Left cardiac atrium (tissue), 4 donors: Measurements from ENCODE around the gene C1R. TPM values are rescaled to one million over a fixed set of nuclear protein-coding genes. Genes with fewer than 3 reads are reported as not detected.

Source experiments
- ATAC-seq, 2 donors: fragments of 200-7000 bp; cut with Tn5 transposase; one replicate each; pipeline ENCODE4 v1.9.1; 2020; ENCODE audit warnings: mild to moderate bottlenecking in 2 of 2, moderate library complexity in 2 of 2
- DNase-seq: peaks from one replicate; pipeline ENCODE4 v3.0.0-alpha.2; 2020
- intact Hi-C, 2 donors: fragments of 100-400 bp; cut with DNase I; formaldehyde crosslinking; loops; one replicate each; pipeline versions ENCODE4 v1.14.1 to v1.15.1; 2022 to 2023
- long read RNA-seq: library from polyadenylated mRNA; unstranded; transcript quantifications from one replicate; pipeline ENCODE4 v2.0.0, GENCODE V29; 2021
- total RNA-seq, 2 donors: library from RNA; stranded (reverse); fragmentation: NEBNext Ultra II Directional; extraction: Animal tissue kit (Norgen Biotek cat#: 25700); gene quantifications; one replicate each; pipeline ENCODE4 v1.2.1, GENCODE V29; 2021
- donor health status: DM: no; HTN: yes; CAD: no.
- donor health status: DM: no; HTN: yes; CAD: no; lungs with severe emphysema.
- donor health status: DM: yes; HTN: yes; CAD: no.
- donor health status: Dilated cardiomyopathy.

C1R gene
- total RNA-seq = 100 to 1,000 TPM; 331 to 488 TPM
- long read RNA-seq, transcript C1R-215 (11 exons, 2,508 nt) = major isoform, 210 of 291 reads
- long read RNA-seq, partial matches to known transcripts = 72 of 291 reads
- long read RNA-seq, other reads (novel, unspliced or antisense) = 6 of 291 reads

DNA sequence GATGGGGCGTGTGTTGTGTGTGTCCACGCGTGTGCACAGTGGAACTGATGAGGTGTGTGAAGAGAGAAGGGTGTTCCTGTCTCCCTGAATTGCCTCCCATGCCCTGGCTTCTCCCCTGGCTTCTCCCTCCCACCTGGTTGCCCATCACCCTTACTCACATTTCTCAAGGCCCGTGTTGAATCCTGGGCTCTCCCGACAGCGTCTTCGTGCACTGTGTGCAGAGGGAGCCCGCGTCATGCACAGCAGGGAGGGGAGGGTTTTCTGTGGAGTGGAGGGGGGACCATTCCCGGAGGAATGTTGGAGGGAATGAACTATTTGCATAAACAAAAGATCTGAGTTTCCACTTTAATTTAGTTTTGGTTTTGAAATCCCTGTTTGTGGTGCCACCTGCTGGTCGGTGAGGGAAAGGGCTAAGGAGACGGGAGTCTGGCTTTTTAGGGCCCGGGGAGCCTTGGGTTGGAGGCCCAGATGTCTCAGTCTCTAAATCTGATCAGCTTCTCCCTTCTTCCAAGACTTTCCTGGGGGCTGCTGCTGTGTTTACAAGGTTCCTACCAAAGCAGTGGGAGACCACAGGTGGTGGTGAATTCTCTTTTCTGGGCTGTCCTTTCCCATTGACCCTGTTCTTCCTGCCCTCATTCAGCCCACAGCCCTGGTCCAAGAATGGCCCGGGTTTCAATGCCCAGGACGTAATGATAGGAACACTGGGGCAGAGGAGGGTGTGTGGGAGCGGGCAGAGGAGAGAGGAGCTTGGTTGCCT is at the start of gene C1R:
Gene C1R, minus strand, starts transcription at position 217 of the 757 bp plus-strand sequence. Its CDS starts 57 bp downstream, at position 160.
- ATAC-seq (peak; percentile 88 to 89), DNase-seq (peak; percentile 83)
- intact Hi-C loops = no loop called here

DNA sequence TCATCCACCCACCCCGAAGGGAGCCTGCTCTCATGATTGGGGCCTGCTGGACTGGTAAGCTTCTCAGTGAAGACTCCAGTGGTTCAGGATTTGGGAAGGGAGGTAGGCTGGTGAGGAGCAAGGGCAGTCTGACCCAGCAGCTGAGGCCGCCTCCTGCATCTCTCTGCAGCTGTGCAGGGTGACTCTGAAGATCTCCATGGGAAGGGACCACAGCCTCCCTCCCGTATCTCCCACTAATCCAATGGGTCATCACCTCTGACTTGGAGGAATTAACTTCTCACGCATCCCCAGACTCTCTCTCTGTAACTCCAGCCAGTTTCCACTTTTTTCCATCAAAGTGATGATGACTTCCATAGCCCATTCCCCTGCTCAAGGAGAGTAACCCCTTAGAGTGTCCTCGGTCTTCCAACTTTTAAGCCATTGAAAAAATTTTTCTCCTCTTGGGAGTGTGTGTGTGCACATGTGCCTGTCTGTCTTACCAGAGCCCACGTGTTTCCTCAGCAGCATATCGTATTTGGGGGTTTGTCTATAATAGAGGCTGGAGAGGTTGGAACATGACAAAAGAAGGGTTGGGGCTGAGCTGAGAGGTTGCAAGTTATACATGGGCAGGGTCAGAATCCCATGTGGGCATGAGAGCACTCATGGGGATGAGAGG is 49.2 kb upstream of the C1R start:
- ATAC-seq = no peak
- intact Hi-C loops = no loop called here
- DNase-seq = no peak

DNA sequence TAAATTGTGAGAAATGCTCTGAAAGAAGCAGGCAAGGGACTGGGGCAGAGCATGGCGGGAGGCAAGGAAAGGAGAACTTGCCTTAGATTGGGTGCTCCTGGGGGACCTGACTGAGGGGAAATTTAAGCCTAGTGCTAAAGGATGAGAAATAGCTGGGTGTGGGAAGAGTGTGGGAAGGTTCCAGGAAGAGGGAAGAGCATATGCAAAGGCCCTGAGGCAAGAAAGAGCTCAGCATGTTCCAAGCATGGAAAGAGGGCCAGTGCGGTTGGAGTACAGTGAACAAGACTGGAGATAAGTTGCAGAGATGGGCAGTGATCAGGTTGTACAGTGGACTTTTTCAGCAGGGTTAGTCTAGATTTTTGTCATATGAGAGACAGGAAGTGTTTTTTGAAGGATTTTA is 47.0 kb upstream of the C1R start:
- DNase-seq (no peak), ATAC-seq (no peak)
- intact Hi-C loops = no loop called here

DNA sequence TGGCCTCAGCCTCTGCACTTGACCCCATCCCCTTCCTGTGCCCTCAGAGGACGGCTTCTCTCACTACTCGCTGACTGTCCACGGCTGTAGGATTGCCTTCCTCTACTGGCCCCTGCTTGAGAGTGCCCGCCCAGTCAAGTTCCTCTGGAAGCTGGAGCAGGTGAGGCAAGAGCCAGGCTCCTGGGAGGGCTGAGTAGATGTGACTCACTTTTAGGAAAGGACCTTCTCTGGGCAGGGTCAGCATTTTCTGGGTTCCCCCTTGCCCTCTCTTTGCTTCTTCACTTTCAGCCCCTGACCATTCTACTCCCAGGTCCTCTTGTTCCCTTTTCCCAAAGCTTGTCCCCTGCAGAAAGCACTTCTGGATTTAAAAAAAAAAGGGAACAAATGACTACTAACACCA is 45.7 kb upstream of the C1R start:
- no peak for DNase-seq
- intact Hi-C loops = no loop called here
- no peak for ATAC-seq

DNA sequence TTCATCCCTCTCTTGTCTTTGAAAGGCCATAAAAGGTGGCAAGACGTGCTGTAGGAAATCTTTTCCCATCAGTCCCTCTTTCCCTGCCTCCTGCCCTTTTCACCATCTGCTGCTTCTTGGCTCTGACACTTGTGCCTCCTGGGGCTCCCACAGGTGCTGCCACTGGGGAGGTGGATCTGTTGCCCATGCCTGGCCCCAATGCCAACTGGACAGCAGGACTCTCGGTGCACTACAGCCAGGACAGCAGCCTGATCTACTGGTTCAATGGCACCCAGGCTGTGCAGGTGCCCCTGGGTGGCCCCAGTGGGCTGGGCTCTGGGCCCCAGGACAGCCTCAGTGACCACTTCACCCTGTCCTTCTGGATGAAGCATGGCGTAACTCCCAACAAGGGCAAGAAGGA is 44.4 kb upstream of the C1R start:
- no peak for DNase-seq
- no peak for ATAC-seq
- intact Hi-C loops = no loop called here

DNA sequence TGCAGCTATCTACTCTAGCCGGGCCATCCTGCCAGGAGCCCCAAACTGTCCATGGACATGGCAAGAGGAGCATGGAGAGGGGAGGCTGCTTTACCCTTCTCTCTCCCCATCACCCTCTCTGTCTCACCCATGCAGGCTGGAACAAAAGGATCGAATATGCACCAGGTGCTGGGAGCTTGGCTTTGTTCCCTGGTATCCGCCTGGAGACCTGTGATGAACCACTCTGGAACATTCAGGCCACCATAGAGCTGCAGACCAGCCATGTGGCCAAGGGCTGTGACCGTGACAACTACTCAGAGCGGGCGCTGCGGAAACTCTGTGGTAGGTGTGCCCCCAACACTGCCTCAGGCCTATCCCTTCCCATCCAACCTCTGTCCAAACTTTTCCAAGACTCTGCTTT is 43.8 kb upstream of the C1R start:
- ATAC-seq = no peak
- DNase-seq = no peak
- intact Hi-C loops = no loop called here

DNA sequence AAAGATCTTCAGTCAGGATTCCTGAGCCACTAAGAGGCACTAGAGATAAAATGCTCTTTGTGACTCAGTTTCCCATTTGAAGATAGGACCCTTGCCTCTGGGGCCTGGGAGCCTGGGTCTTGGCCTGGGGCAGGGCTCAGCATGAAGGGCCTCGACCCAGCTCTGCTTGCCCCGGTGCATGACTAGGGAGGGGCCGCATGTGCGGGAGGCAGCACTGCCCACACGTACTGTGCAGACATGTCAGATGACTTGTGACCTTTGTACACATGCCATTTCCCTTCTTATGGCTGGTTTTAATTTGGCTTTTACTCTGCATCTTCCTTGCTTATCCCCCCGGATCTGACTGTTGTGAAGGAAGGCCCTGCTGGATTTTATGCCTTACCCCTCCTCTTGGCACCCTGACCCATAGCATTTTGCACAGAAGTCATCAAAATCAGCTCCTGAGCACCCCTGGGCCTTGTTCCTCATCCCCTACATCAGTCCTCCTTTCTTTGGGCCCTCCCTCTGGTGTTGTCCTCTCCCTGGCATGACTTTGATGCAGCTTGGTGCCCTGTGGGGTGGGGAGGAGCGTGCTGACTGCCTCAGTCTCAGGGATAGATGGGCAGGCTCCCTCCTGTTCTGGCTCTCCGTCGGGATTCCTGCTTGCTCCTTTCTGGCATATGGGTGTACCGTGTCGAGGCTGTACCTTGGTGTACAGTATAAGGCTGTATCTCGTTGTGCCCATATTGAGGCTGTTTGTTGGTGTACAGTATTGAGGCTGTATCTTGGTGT is 42.3 kb upstream of the C1R start:
- DNase-seq = no peak
- ATAC-seq = no peak
- intact Hi-C loops = no loop called here

DNA sequence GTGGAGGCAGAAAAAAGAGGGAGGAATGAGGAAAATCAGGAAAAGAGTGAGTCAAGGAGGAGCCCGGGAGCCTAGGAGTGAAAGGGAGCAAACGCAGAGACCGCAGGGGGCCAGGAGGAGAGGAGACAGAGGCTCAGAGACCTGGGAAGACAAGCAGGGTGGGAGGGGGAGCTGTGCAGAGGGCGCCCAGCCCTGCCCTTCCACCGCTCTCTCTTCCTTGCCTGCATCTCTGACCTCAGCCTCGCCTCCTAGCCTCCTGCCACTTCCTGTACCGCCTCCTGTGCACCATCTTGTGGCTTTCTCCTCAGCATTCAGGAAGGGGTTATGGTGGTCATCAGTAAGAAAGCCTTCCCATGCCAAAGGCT is 39.2 kb upstream of the C1R start:
- intact Hi-C loops = no loop called here

DNA sequence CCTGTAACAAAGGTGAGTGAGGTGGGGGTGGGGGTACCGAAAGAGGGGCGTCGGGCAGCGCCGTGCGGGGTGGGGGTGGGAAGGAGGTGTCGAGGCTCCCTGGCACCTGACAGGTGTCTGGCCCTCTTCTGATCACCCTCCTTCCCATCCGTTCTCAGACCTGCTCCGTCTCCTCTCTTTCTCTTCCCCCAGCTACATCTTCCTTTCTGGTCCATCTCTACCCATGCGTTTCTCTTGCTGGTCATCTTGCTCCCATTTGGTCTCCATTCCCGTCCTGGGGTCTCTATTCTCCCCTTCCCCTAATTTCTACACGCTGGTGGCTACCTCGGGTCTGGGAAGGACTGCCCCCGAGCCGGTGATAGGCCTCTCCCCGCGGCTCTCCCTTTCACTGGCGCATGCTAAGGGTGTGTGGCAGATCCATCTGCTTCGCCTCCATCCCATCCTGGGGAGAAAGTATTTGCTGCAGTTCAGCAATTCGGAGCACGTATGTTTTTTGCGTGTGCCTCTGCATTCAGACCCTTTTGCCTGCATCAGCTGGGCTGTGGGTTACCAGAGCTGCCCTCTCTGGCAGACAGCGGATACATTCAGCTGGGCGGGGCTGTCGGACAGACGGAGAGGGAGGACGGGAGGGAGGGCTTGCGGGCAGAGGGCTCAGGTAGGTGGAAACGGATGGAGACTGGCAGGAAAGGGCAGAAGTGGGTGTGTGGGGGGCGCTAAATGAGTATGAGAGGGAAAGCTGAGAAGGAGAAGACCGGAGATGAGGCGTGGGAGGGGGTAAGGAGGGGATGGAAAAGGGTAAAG is 38.7 kb upstream of the C1R start:
- intact Hi-C loops = no loop called here
- peak; percentile 67 for DNase-seq

More for the DNA sequence above, 39.2 kb upstream of the C1R start:
- DNase-seq (no peak), ATAC-seq (no peak)

DNA sequence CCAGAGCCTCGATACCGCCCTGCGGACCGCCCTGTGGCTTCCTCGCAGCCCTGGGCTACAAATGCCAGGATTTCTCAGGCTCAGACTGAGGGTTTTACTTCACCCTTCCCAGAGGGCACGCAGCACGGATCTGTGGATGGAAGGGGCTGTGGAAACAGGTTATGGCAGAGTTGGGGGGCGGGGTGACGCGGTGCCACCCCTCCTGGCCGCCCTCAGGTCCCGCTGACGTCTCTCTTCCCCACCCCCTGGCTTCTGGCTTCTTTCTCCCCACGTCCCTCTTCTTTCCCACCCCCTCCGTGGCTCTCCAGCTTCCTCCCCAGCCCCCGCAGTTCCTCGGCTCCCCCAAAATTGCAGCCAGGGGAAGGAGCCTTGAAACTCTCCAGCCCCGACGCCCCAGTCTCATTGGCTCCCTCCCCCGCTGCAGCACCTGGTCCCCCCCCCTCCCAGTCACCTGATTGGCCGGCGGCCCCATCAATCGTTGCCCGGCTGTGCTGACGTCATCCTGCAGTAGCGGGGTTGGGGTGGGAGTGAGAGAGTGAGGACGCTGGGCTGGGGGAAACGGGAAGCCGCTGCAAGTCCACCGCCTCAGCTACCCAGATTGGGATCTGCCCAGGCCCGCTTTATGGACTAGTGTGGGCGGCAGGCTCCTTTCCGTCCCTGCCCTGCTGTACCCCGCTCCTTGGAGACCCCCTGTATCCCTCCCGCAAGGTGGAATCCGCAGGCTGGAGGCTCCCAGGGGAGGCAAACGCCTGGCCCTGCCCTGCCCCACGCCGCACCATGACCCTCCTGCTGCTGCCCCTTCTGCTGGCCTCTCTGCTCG is 37.8 kb upstream of the C1R start, which contains the start of gene CLSTN3:
Gene CLSTN3, plus strand, starts transcription at position 500 of the 820 bp plus-strand sequence. Its CDS starts 278 bp downstream, at position 778.
- peak; percentile 88 for DNase-seq
- intact Hi-C loops = no loop called here

More for the DNA sequence above, 38.7 kb upstream of the C1R start:
- ATAC-seq = peak; percentile 44 to 74

DNA sequence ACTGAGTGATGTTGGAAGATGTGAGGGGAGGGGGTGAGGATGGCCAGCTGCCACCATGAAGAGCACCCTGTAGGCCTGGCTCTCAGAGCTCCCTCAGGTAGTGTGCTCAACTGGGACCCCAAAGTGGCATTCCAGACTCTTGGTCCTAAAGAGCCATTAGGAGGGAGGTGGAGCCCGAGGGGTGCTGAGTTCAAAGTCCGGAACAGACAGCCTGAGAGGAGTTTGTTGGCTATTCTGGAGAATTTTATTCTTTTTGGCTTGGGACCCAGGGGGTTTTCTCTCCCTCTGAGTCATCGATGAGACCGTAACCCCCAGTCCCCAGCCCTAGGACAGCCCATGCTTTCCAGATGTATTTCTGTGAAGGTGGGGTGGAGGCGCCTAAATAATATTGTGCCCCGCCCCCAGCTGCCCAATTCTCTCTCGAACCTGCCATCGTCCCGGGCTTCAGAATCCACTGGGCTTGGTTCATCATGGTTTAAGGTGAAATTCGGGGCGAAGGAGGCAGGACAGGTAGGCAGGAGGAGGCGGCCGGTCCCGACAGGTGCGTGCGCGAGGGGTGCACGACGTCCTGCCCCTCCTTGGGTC is 37.1 kb upstream of the C1R start:
- intact Hi-C loops = no loop called here
- ATAC-seq = peak in 1 of 2 donors; percentile 1
- no peak for DNase-seq

More for the DNA sequence above, 37.8 kb upstream of the C1R start, which contains the start of gene CLSTN3:
- ATAC-seq = peak; percentile 86 to 92

DNA sequence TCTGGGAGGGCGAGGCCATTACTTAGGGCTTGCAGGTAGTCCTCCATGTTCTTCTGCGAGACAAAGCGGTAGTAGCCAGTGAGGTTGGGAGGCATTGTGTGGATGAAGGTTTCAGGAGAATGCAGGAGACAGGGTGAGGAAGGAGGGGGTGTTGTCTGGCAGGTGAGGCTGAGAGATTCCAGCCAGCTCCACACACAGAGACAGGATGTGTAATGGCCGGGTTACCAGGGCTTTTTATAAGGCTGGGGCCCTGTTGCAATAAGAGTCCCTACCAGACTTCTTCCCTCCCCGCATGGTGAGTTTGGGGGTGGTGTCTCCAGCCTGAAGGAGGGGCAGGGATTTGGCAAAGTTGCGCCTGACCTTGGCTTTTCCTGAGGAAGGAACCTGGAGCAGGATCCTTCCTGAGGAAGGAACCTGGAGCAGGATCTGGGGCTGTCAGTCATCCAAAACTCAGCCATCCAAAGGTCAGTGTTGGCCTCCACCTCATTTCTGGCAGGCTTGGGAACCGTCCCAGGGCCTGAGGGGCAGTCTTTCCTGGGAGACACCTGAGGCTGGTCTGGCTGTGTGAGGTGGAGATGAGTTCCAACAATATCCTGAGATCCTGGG is 36.5 kb upstream of the C1R start, which contains the start of gene RBP5:
Gene RBP5, minus strand, starts transcription at position 209 of the 606 bp plus-strand sequence. Its CDS starts 114 bp downstream, at position 95.
- DNase-seq (no peak), ATAC-seq (no peak)
- intact Hi-C loops = no loop called here

DNA sequence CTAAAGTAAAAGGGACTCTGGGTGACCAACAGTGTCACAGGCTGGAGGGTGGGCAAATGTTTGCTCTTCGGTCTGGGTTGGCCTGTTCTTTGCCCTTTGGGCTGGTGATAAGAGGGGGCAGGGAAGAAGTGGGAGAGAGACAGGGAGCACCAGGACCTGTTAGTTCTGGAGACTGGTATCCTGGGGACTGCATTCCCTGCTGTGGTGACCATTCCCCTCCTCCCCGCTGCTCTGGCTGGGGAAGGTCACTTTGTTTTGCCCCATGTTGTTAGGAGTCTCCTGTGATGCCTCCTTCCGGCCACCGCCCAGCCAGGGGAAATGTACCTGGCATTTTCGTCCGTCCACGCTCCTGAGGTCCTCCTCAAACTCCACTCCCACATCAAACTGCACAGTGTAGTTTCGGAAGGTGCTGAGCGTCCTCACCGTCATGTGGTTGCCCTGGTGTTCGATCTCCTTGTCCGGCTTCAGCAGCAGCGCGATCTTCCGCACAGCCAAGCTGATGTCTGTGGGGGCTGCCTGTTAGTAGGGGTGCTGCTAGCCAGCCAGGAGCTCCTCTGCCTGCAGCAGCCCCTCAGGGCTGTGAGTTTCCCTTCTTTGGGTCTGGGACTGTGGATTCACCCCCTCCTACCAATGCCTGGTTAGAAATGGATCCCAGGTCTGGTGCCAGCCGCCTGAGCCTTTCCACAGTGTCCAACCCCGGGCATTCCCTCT is 35.8 kb upstream of the C1R start:
- ATAC-seq (no peak), DNase-seq (no peak)
- intact Hi-C loops = no loop called here

DNA sequence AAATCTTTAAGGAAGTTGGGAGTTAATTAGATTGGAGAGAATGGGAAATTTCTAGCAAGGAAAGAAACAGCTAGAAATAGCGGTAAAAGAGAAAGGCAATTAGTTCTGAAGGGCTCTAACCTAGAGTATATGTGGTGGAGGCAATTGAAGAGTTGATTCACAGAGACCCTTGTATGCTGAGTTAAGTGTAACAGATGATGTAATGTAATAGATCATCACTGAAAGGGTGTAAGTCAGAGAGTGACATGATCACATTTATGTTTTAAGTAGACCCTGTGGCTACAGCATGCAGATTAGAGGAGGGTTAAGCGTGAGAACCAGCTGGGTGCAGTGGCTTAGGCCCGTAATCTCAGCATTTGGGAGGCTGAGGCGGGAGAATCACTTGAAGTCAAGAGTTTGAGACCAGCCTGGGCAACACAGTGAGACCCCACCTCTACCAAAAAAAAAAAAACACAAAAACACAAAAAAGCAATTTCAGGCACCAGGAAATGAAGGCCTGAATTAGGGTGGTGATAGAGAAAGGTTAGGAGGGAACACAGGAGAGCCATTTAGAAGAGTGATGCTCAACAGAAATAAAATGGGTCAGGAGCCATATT is 33.5 kb upstream of the C1R start:
- DNase-seq (no peak), ATAC-seq (no peak)
- intact Hi-C loops = no loop called here

DNA sequence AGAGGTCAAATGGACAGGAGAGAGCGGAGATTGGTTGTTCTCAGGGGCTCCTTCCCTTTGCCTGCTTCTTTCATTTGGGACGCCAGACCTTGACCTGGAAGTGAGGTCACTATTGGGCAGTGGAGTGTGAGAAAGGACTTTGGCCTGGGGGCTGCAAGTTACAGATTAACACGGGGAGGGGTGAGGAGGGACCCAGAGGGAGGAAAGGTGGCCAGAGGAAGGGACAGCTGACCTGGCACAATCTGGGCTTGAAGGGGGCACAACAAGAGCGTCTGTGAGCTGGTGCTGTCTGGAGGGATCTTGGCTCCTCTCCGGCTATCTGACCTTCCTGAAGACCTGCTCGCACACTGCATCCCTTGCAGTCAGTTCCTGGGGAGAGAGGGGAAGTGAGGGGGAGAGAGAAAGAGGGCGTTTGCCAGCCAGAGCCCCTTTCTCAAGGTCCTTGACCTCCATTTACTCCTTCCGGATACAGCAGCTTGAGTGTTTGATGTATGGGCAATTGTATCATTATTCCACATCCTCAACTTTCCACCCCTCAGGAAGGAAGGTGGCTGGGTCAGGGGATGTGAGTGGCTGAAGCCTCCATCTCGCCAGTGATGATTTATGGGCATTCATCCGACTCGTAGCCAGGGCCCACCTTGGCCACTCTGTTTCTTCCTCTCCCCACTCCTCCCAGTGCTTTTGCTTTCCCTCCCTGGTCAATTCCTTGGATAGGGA is 31.7 kb upstream of the C1R start:
- DNase-seq (no peak), ATAC-seq (no peak)
- intact Hi-C loops = no loop called here
